HUES64 (cell line): ENCODE data around the gene TBC1D8.

ENCODE experiments used
- H3K27ac ChIP-seq: 2 replicates; pipeline ENCODE4 v1.7.0; 2013; ENCODE audit warnings: low read depth, low read length, inconsistent platforms
- H3K27me3 ChIP-seq: 2 replicates; pipeline ENCODE4 v1.6.1; 2013; ENCODE audit warnings: mild to moderate bottlenecking, low read length; ENCODE audit not compliant: insufficient read depth
- H3K36me3 ChIP-seq: 2 replicates; pipeline ENCODE4 v1.6.1; 2013; ENCODE audit warnings: mild to moderate bottlenecking, low read length; ENCODE audit not compliant: insufficient read depth
- H3K4me1 ChIP-seq: 2 replicates; pipeline ENCODE4 v1.6.1; 2013; ENCODE audit warnings: mild to moderate bottlenecking, low read length, moderate library complexity; ENCODE audit not compliant: insufficient read depth
- H3K4me3 ChIP-seq: 2 replicates; pipeline ENCODE4 v1.5.1; 2013; ENCODE audit warnings: mild to moderate bottlenecking, low read length, moderate library complexity
- H3K9ac ChIP-seq: 2 replicates; pipeline ENCODE4 v1.6.1; 2013; ENCODE audit warnings: mild to moderate bottlenecking, low read depth, low read length
- H3K9me3 ChIP-seq: 2 replicates; pipeline ENCODE4 v1.6.1; 2013; ENCODE audit warnings: low read depth, low read length; ENCODE audit not compliant: insufficient read depth
- WGBS: fragments of 150-250, 120-280 bp; methylation state at CpG from one replicate; pipeline ENCODE4 v1.1.7; 2013; ENCODE audit warnings: missing lambda C conversion rate; 5-methylcytosine and 5-hydroxymethylcytosine counted together

The TBC1D8 gene

DNA sequence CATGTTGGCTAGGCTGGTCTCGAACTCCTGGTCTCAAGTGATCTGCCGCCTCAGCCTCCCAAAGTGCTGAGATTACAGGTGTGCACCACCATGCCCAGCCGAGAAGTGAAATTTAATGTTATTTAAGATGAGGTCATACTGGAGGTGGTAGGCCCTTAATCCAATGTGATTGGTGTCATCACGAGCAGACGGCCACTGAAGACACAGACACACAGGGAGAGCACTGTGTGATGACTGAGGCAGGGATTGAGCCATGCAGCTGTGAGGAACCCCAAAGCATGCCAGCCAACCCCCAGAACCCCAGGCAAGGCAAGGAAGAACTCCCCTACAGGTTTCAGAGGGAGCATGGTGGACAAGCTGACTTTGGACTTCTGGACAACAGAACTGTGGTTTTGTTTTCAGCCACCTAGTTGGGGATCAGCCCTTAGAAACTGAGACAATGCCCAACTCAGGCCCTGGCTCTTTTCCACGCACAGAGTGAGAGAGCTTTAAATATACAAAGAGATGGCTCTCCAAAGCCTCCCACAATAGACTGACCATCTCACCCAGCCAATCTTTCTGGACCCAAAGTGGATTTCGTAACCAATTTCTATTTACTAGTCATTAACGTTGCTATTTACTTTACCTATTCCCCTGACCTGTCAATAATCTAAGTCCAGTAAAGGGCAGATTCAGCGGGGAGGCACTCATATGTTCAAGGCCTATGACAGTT lies 34.2 kb downstream of the TBC1D8 start:
- Histone ChIP-seq H3K4me1 (peaks cover 31% of the 10 kb centered on the region), H3K9ac (no peak overlapping the region), H3K27me3 (no peaks in the 10 kb centered on the region; the same call in 1 of the 2 replicates), H3K4me3 (no peak overlapping the region), H3K27ac (no peak overlapping the region), H3K36me3 (no peaks in the 10 kb centered on the region), H3K9me3 (no peaks in the 10 kb centered on the region)
- WGBS, result 93% methylated on average over 9 of the region's 9 CpGs

DNA sequence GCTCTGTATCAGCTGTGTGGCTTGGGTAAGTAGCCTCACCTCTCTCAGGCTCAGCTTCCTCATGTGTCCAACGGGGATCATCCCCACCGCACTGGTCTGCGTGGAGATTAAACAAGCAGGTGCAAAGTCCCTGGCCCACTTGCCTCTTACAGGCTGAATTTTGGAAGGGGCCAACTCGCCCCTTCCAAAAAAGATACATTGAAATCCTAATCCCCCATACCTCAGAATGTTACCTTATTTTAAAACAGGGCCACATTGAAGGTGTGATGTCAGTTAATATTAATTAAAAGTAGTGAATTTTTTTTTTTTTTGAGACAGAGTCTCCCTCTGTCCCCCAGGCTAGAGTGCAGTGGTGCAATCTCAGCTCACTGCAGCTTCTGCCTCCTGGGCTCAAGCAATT lies 34.8 kb downstream of the TBC1D8 start:
- H3K4me1 ChIP-seq, result peaks cover 31% of the 10 kb centered on the region
- H3K9ac ChIP-seq, result no peak overlapping the region
- WGBS, result 70% methylated on average over 4 of the region's 4 CpGs
- no peaks in the 10 kb centered on the region for H3K9me3 ChIP-seq
- no peak overlapping the region for H3K27ac ChIP-seq
- no peaks in the 10 kb centered on the region for H3K36me3 ChIP-seq
- H3K27me3 ChIP-seq, result no peaks in the 10 kb centered on the region; the same call in 1 of the 2 replicates
- no peak overlapping the region for H3K4me3 ChIP-seq

DNA sequence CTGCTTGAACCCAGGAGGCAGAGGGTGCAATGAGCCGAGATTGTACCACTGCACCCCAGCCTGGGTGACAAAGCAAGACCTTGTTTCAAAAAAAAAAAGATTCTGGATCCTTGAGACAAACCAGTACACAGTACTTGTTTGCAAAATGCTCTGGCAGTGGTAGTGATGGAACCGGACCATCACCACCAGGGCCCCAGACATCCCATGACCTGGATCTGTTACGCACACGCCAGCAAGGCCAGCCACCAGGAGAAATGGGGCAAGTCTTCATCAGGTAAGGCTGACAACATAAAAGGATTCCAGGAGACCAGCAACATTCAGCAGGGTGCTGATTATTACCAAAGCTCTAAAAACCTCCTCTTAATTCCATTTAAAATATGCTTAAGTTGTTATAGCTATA lies 35.5 kb downstream of the TBC1D8 start:
- Histone ChIP-seq H3K9ac (no peak overlapping the region), H3K4me1 (peaks cover 31% of the 10 kb centered on the region), H3K4me3 (no peak overlapping the region), H3K27me3 (no peaks in the 10 kb centered on the region; the same call in 1 of the 2 replicates), H3K27ac (no peak overlapping the region), H3K36me3 (no peaks in the 10 kb centered on the region), H3K9me3 (no peaks in the 10 kb centered on the region)
- 94% methylated on average over 4 of the region's 4 CpGs for WGBS

DNA sequence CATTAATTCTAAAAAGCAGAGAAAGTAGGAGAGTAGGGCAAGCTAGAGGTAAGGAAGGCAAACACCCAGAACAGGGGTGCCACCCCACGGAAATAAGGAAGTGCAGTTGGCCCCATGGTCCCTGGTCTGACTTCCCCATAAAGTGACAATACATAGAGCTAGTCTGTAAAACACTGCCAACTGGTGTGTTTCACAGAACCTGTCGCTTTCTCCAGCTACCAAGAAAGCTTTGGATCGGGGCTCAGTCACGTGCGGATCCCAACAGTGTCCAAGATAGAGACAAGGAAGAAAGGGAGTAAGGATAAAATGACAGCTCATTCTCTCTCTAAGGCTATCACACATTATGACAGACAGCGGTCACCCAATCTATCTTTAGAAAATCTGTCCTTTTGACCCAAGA lies 36.4 kb downstream of the TBC1D8 start:
- Histone ChIP-seq H3K9me3 (no peaks in the 10 kb centered on the region), H3K36me3 (no peaks in the 10 kb centered on the region), H3K4me3 (no peak overlapping the region), H3K9ac (peak overlapping the region; percentile 24; the same call in 1 of the 2 replicates), H3K27me3 (no peaks in the 10 kb centered on the region; the same call in 1 of the 2 replicates), H3K27ac (peak overlapping the region; percentile 63), H3K4me1 (peaks cover 36% of the 10 kb centered on the region)
- 74% methylated on average over 6 of the region's 6 CpGs for WGBS

DNA sequence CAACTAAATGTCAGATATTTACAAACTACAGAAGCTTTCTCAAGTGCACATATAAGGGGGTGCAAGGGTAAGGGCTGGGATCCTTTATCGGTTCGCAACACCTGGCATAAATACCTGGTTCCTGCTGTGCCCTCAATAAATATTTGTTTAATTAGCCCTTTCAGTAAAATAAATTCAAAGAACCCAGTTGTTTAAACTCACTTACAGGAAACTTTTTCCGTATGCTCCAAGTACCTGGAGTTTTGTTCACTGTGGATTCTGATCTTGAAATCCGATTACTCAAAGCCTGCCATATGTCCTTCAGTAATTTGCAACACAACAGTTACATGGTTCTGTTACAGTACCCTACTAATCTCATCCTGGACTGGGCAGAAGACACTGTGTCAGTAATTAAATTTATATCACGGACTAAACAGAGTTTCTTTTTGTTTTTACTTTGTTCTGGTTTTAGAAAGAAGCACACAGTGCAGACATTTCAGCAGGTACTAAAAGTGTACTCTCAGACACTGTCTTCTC lies 36.9 kb downstream of the TBC1D8 start:
- H3K9me3 ChIP-seq, result no peaks in the 10 kb centered on the region
- H3K9ac ChIP-seq, result peak overlapping the region; percentile 46
- 72% methylated on average over 4 of the region's 5 CpGs for WGBS
- H3K4me3 ChIP-seq, result peak overlapping the region; percentile 19
- peaks cover 41% of the 10 kb centered on the region for H3K4me1 ChIP-seq
- H3K36me3 ChIP-seq, result no peaks in the 10 kb centered on the region
- peak overlapping the region; percentile 63 for H3K27ac ChIP-seq
- no peaks in the 10 kb centered on the region; the same call in 1 of the 2 replicates for H3K27me3 ChIP-seq

DNA sequence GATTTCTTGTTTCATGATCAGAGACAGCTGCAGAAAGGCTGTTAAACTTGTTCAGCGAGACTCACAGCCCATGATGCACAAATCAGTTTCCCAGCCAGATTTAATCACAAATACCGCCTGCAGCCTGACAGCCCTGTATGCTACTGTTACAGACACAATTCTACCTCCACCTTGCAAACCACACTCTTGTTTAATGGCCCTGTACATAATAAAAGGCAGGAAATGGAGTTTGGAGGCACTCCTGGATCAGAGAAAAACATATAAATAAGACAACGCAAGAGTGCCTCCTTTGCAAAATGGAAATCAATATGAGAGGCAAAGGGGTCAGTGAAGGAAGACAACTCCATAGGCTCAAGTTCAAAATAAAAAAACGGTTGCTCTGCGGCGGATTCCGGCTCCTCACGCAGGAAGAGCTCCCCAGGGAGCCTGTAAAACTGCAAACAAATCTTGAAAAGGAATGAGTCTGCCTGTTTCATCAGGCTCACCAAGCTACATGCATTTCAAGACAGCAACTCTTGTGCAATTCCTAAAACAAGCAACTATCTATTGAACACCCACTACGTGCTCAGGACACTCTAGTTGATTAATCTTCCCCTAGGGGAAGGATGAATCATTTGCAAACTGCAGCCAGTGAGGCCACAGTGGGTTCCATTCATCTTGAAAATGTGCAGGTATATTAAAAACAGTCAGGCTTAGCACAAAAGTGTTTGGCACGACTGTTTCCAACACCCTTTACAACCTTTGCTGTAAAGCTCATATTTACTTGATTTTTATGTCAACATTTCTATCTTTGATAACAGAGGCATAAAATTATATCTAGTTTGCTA lies 37.5 kb downstream of the TBC1D8 start:
- Histone ChIP-seq H3K4me1 (peaks cover 41% of the 10 kb centered on the region), H3K4me3 (peak overlapping the region; percentile 19), H3K9me3 (no peaks in the 10 kb centered on the region), H3K9ac (peak overlapping the region; percentile 46), H3K27ac (peak overlapping the region; percentile 63), H3K27me3 (no peaks in the 10 kb centered on the region; the same call in 1 of the 2 replicates), H3K36me3 (no peaks in the 10 kb centered on the region)
- 7% methylated on average over 10 of the region's 10 CpGs for WGBS

DNA sequence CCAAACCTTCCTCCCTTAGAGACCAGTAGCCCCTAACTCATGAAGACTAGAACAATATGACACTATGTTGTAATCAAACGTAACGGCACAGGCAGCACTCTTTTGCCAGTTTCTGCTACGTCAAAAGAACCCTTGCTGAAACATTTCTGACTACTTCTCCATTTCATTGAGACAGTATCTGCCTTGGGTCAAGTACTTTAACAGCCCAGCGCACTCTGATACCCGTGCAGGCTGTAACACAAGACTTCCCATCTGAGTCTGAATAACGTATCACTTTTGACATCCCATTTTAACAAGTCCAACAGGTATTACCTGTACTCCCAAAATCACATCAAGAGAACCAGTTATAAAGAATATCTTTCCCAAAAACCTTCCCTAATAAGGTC lies 38.4 kb downstream of the TBC1D8 start:
- Histone ChIP-seq H3K27me3 (no peaks in the 10 kb centered on the region; the same call in 1 of the 2 replicates), H3K9me3 (no peaks in the 10 kb centered on the region), H3K9ac (no peak overlapping the region), H3K27ac (peak overlapping the region; percentile 63; the same call in 1 of the 2 replicates), H3K4me3 (no peak overlapping the region), H3K4me1 (peaks cover 41% of the 10 kb centered on the region), H3K36me3 (no peaks in the 10 kb centered on the region)
- WGBS, result 89% methylated on average over 6 of the region's 6 CpGs

DNA sequence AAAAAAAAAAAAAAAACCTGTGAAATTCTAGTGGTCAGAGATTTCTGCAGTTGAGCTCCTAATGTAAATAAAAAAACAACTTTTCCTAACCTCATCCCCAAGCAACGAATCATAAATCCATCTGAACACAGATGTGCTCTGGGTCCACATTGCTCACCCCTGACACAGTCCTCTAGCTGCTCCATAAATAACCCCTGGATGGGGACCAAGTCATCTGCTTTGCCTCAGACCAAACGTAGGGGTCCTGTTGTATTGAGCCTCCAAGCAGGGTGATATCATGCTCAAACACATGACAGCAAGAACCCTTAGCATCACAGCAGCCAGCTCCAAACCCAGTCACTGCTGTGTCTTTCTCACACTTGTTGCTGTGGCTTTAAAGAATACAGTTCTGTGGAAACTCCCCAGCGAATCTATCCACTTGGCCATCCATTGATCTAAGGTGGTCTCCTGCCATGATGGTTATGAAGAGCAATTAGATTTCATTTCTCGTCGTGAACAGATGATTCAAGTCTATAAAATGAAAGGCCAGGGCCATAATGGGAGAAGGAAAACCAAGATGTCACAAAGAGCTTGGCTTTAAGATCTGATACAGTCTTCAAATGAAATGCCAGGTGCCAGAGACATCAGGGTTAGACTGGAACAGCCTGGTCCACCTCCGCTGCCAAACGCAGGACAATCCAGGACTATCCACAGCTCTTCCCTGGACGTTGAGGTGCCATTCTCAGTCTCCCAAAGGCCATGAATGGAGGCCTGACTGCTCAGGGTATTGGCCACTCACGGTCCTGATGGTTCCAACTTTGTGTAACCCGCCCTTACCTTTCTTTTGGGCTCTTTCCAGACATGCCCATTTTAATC lies 39.0 kb downstream of the TBC1D8 start:
- H3K27ac ChIP-seq, result no peak overlapping the region
- no peaks in the 10 kb centered on the region for H3K9me3 ChIP-seq
- H3K27me3 ChIP-seq, result no peaks in the 10 kb centered on the region; the same call in 1 of the 2 replicates
- H3K9ac ChIP-seq, result no peak overlapping the region
- 94% methylated on average over 10 of the region's 10 CpGs for WGBS
- peaks cover 41% of the 10 kb centered on the region for H3K4me1 ChIP-seq
- H3K36me3 ChIP-seq, result no peaks in the 10 kb centered on the region
- no peak overlapping the region for H3K4me3 ChIP-seq

DNA sequence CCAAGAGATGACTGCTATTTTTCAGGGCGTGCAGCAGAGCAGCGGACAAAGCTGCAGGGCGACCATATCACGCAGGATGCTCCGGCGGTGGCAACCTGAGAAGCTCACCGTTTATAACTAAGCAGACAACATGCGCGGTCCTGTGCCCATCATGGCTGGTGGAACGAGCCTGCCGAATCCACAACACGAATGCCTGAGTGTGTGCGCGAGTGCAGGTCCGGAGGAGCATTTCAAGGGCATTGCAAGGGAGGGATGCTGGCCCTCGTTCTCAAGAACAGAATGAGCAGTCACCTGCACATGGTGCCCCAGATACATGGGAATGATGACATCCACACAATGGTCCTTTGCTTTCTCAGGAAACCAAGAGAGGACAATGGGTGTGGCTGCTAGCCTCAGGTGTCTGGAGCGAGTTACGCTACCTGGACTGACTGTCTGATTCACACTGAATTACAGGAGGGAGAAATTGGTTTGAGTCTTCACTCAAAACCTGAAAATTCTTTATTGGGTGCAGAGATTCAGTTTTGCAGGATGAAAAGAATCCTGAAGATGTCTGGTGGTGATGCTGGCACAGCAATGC lies 39.8 kb downstream of the TBC1D8 start:
- Histone ChIP-seq H3K27ac (no peak overlapping the region), H3K4me1 (peaks cover 46% of the 10 kb centered on the region), H3K4me3 (no peak overlapping the region), H3K27me3 (no peaks in the 10 kb centered on the region; the same call in 1 of the 2 replicates), H3K9ac (no peak overlapping the region), H3K9me3 (no peaks in the 10 kb centered on the region), H3K36me3 (no peaks in the 10 kb centered on the region)
- WGBS, result 95% methylated on average over 18 of the region's 18 CpGs

DNA sequence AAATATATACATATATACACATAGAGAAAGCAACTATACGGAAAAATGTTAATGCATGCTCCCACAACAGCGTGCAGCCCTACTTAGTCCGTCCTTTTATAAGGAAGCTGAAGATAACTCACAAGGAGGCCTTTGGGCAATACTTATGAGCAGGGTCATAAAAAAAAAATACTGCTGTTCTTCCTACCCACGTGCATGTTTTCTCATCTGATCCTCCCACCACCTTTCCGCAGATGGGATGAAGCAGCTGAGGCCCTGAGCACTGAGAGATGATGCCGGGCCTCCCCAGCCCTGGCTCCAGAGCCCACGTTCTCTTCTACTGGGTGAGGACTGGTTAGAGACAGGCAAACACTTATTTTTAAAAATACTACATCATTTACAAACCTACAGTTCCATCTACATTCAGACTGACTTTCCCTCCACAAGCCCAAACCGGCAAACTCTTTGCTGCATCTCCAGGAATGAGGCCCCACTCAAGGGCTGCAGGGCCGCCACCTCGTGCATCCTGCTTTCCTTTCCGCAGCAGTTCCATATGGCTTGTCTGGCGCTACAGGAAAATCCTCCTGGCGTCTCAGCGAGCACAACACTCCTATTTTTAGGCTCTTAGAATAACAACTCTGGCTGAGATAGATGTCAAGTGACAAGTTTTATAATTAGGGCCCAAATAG lies 41.6 kb downstream of the TBC1D8 start:
- no peak overlapping the region for H3K4me3 ChIP-seq
- no peak overlapping the region for H3K27ac ChIP-seq
- 89% methylated on average over 14 of the region's 14 CpGs for WGBS
- no peaks in the 10 kb centered on the region for H3K9me3 ChIP-seq
- no peaks in the 10 kb centered on the region for H3K36me3 ChIP-seq
- H3K27me3 ChIP-seq, result no peaks in the 10 kb centered on the region; the same call in 1 of the 2 replicates
- H3K9ac ChIP-seq, result no peak overlapping the region
- peaks cover 39% of the 10 kb centered on the region for H3K4me1 ChIP-seq
